OCI-LY7 (cell line): ENCODE measurements around the gene IPPK.

ENCODE experiments used
- CTCF ChIP-seq: fragments of 200-600 bp; sonication (generic); conservative IDR thresholded peaks from 2 replicates; pipeline ENCODE4 v1.5.1; 2014; ENCODE audit warnings: mild to moderate bottlenecking, antibody characterized with exemption, low read length, moderate library complexity, mixed read lengths
- EZH2phosphoT487 ChIP-seq: fragments of 200-600 bp; sonication (generic); IDR thresholded peaks from 2 replicates; pipeline ENCODE4 v1.6.1; 2018; ENCODE audit warnings: low read depth, borderline replicate concordance, mild to moderate bottlenecking, mixed run types, antibody characterized with exemption, low read length, moderate library complexity, mixed read lengths

DNA sequence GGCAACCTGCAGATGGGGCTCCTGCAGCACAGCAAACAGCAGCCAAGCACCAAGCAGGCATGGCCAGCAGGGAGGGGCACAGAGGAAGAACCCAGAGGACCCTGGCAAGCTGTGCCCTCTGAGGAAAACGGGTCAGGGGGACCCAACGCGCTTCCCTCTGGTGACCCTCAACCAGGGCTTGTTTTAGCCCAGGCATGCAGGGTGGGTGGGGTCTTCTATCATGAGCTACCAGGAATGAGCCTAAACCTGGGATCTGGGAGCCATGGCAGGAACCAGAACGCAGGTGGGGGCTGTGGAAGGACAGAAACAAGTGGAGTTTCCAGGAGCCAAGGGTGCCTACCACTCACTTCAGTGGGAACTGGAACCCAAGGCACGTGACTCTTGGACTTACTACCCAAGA is 20.9 kb downstream of the IPPK start:
- TF ChIP-seq CTCF (no peak), EZH2phosphoT487 (no peak)
